HL-60/S4 (cell line): ENCODE results near the gene MCUB.
"Not testable (repeated sequence)": the region's sequence is repeated elsewhere in the genome, so short reads cannot be mapped to it uniquely, and the experiment has no call there.

Source experiments
- in situ Hi-C: fragments of 300-500 bp; cut with MboI; formaldehyde crosslinking; loops from 2 replicates; pipeline ENCODE4 v1.14.3; 2022; ENCODE audit warnings: low sequenced_read_pairs

The MCUB gene

DNA sequence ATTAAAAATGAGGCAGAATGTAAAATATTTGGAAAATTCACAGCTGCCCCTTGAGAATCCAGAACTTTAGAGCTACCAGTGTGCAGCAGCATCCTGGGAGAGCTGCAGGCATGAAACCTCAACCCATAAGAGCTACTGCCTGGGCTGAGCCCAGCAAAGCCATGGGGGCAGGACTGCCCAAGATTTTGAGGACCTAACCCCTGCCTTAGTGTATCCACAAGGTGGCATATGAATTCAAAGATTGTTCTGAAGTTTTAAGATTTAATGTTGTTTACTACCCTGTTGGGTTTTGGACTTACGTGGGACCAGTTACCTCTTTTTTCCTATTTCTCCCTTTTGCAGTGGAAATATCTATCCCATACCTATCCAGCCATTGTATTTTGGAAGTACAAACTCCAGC is 116.8 kb downstream of the MCUB start:
- in situ Hi-C loops: no loop called here

DNA sequence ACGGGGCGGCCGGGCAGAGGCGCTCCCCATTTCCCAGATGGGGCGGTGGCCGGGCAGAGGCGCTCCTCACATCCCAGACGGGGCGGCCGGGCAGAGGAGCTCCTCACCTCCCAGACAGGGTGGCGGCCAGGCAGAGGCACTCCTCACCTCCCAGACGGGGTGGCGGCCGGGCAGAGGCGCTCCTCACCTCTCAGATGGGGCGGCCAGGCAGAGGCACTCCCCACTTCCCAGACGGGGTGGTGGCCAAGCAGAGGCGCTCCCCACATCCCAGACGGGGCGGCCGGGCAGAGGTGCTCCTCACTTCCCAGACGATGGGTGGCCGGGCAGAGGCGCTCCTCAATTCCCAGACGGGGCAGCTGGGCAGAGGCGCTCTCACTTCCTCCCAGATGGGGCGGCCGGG is 118.4 kb downstream of the MCUB start:
- in situ Hi-C loops: not testable (repeated sequence)

DNA sequence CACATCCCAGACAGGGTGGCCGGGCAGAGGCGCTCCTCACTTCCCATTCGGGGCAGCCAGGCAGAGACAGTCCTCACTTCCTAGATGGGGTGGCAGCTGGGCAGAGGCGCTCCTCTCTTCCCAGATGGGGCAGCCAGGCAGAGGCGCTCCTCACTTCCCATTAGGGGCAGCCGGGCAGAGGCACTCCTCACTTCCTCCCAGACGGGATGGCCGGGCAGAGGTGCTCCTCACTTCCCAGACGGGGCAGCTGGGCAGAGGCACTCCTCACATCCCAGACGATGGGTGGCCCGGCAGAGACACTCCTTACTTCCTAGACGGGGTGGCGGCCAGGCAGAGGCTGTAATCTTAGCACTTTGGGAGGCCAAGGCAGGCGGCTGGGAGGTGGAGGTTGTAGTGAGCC is 118.9 kb downstream of the MCUB start:
- in situ Hi-C loops: not testable (repeated sequence)

DNA sequence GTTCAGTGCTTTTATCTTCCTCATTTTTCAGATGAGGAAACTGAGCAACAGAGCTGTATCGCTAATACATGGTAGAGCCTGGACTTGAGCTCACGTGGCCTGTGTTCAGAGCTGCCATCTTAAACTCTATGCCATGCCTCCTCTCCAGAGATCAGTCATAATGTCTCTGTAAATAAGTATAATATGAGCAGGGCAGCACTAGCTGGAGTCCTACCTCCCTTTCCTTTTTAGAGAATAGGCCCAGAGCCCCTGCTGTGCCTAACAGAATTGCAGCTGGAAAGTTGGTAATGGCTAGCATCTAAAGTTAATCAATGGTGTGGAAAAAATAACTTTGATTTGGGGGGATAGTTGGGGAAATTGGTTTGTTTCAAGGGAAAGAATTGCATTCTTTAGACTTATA is 122.8 kb downstream of the MCUB start:
- in situ Hi-C loops: no loop called here

DNA sequence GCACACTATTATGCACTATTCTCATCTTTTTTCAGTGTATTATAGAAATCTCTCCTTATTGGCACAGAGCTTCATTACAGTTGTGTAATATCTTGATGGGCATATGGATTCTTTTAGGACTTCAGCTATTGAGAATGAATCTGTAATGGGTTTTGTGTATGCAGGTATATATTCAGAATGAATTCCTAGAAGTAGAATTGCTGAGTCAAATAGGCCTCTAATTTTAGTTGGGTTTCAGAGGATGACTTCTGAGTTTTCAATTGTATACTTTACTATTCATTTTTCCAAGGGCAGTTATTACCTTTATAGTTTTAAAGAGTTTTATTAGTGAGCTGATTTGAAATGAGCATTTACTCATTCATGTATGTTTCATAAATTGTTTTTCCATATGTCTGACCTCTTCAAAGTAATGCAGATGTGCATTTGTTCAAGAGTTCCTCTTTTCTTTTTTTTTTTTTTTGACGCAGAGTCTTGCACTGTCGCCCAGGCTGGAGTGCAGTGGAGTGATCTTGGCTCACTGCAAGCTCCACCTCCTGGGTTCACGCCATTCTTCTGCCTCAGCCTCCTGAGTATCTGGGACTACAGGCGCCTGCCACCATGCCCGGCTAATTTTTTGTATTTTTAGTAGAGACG is 123.7 kb downstream of the MCUB start:
- in situ Hi-C loops: no loop called here

DNA sequence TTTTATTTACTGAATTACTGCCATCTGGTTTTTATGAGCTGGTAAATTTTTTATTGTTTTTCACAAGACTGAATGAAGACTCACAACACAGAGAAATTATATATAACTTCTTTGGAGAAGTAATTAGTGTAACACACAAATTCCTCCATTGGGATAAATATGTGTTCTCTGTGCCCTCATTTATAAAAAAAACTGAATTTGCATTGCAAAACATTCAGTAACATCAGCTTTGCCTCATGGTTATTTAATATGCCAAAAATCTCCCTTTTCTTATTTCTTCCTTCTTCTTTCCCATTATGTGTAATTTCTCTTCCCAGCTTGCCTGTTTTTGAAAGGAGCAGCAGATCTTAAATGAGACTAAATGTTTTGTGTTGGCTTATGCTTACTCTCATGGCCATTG is 124.7 kb downstream of the MCUB start:
- in situ Hi-C loops: no loop called here

DNA sequence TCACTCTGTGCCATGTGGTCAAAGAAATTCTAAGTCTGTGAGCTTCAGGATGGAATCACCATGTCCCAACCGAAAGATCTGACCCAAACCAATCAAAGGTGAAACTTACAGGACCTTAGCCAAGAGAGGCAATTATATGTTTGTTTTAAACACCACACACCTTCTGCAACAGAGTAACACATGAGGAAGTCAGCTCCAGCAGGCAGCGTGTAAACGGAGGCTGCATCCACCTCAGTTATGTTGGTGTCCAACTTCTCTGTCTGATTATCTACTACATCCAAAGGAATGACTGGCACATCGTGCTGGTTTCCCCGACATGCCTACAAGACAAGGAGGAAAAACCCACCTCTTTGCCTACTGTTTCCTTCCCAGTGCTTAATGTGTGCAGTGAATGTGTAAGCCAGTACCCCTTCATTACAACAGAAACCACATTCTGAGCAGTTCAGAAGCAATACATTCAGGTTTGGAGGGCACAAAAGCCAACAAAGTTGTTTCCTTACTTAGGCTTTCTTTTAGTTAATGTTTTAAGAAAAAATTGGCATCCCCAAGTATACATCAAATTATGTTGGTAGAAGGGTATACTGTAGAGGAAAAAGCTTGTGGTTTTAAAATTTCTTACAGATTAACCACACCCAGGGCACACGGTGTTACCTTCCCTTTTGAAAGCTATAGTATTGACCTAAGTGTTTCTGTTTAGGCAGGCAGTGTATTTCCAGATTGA is 130.8 kb downstream of the MCUB start:
- in situ Hi-C loops: no loop called here

DNA sequence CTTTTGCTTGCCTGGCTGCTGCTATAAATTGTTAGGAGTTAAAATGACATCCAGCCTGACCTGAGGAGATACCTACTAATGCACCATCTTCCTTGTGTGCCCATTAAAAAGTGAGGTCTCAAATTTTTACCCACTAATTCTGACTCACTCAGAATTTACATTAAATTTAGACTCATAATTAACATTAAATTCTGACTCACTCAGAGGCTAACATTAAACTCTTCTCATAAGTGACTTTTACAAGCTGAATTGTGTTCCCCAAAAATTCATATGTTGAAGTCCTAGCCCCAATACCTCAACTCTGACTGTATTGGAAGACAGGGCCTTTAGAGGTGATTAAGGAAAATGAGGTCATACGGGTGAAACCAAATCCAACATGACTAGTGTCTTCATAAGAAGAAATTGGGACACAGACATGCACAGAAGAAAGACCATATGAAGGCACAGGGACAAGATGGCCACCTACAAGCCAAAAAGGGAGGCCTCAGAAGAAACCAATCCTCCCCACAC is 131.4 kb downstream of the MCUB start:
- in situ Hi-C loops: no loop called here

DNA sequence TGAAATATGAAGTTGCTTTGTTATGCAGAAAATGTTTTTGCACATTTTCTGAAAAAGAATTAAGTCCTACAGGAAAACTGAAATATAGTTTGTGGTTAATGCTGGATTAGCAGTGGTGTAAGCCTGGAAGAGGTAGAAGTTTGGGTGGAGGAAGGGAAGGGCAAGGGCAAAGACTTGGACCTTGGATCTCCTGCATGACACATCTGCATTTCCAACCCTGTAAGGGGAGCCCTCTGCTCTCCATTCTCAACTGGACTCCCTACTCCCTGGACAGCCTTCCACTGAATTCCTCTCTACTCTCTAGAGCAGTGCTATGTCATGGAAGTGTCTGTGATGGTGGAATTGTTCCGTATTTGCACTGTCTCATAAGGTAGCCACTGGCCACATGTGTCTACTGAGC is 138.6 kb downstream of the MCUB start:
- in situ Hi-C loops: no loop called here

DNA sequence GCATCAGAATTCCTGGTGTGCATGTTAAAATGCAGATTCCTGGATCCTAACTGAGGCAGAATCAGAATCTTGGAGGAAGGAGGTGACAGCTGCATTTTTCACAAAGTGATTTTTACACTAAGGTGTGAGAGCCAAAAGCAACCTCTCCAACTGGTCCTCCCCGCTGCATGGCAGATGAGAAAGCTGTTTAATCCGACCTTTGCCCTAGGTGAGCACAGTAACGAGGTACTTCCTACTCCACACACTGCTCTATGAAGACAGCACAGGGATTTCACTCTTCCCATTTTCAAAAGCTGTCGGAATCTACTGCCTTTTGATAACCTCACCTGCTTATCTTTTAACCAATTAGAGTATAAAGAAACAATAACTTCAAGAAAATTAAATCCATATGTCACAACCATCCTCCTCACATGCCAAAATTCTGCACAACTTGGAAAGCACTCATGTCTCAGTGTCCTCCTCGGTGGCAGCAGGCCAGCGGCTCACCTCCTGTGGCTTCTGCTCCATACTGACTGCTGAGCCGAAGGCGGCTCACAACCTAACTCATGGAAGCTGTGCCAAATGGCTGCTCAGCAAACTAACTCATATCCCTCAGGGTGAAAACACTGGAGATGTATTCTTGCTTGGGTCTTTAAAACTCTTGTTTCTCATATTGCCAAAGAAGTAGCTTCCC is 139.6 kb downstream of the MCUB start:
- in situ Hi-C loops: no loop called here

DNA sequence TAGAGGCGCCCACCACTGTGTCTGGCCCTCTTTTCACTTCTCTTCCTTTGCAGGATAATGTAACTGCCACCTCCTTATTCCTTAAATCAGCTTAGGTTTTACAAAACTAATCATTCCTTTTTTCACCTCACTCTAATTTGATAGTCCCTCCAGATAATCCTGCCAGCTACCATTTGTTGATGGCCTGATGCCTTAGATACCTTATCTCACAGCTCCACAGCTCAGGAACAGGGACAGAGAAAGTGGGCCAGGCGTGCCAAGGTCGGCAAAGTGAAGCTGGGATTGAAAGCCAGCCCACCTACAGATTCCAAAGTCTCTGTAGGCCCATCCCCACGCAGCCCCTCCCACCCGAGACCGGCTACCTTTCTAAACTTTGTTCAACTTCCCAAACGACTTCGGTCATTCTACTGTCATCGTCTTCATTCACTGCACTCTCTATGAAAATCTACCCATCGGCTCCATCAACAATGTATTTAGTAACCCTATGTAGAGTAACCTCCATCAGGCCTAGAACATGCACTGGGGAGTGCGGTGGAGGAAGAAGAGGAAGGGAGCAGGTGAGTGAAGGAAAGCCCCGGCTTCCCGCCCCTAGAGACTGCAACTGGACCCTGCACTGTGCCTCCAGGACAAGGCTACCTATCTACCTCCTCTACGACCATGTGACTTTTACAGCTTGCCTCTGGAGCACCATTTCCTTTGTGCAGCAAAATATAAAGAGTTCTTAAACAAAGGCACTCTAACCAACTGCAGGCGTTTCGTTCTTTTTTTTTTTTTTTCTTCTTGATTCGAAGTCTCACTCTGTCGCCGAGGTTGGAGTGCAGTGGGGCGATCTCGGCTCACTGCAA is 141.7 kb downstream of the MCUB start:
- in situ Hi-C loops: no loop called here

DNA sequence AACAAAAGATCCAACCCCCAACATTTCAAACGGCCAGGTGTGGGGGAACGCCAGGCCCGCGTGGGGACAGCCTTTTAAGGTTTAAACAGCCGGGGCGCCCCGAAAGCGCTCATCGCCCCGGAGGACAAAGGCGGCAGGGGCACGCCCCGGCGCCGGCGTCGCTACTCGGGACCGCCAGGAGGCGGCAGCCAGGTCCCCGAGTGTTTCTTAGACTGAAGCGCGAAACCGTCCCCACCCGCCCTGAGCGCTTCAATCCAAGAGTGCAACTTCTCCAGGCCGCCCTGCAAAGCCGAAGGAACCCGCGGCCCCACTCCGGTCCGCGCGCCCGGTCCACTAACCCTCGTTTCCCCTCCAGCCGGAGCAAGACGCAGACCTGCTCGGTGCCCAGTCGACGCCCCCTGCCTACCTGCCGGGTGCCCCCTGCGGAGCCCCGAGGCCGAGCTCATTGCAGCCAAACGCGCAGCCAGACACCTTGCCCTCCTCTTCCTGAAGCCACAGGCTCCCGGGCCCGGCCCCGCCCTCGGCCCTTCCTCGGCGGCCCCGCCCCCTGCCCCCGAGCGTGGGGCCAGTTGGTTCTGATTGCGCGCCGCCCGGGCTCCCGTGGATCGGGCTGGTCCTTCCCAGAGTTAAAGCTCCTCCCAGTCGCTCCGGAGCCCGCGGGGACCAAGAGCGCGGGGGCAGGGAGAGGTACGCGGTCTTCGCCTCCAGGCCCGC is 143.1 kb downstream of the MCUB start, which contains the start of gene CASP6:
Gene CASP6 (minus strand): TSS at position 496 of the 714 bp plus-strand sequence. CDS start 50 bp downstream, at position 446.
- in situ Hi-C loops: no loop called here

DNA sequence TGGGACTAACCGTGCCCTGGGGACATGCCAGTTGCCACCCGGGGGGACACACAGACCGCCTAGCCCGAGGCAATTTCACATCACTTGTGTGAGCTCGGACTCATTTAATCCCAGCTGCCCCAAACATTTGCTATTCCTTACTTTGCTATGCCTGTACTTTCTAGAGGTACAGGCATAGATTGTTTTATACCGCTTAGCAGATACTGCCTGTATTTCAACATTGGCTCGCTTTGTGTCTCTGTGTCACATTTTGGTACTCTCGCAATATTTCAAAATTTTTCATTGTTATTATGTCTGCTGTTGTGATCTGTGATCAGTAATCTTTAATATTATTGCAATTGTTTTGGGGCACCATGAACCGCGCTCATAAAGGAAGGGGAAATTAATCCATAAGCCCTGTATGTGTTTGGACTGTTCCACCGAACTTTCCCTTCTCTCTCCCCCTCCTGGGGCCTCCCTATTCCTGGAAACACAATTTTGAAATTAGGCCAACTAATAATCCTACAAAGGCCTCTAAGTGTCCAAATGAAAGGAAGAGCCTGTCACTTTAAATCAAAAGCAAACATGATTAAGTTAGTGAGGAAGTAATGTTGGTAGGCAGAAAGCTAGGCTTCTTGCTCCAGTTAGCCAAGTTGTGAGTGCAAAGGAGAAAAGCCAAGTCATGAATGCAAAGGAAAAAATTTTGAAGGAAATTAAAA is 143.8 kb downstream of the MCUB start:
- in situ Hi-C loops: no loop called here

DNA sequence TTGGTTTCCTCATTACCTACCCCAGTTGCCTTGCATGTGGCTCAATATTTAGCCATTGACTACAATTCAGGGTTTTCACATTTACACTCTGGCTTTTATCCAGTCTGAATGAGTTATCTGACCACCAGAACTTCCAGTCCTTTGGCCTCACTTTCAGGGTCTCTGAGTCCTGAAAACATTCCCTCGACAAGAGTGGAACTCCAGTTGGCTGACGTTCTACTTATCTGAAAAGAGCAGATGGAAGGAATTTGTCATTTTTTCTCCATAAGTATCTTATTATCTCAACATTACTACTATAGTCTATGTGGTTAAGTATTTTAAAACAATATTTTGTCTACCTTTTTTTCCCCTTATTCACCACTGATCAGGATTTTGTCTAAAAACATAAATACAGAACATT is 148.4 kb downstream of the MCUB start:
- in situ Hi-C loops: no loop called here

DNA sequence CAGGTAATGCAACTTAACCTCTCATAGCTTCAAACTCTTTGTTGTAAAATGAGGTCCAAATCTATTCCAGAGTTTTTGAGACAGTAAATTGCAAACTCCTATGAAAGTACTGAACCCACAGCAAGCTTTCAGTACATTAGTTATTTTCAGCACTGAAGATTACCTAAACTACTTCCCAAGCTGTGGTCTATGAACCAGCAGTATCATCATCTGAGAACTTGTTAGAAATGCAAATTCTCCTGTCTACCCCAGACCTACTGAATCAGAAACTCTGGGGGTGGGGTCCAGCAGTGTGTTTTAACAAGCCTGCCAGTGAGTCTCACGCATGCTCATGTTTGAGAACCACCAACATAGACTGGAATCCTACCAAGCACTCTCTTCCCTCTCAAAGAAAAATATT is 148.9 kb downstream of the MCUB start:
- in situ Hi-C loops: no loop called here

DNA sequence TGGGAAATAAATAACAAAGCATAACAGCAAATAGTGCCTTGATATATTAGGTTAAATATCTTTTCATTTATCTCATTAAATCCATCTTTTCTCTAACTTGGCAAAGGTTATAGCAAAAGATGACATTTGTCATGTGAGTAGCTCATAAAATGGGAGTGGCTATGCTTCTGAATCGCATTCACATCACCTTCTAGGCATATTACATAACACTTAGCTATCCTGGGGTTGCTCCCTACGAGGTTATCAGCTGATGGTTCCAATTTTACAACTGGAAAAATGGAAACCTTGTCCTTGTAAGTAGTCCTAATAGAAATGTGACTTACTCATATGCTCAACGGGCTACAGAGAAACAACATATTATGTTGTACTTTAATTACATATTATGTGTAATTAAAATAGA is 153.5 kb downstream of the MCUB start:
- in situ Hi-C loops: no loop called here

DNA sequence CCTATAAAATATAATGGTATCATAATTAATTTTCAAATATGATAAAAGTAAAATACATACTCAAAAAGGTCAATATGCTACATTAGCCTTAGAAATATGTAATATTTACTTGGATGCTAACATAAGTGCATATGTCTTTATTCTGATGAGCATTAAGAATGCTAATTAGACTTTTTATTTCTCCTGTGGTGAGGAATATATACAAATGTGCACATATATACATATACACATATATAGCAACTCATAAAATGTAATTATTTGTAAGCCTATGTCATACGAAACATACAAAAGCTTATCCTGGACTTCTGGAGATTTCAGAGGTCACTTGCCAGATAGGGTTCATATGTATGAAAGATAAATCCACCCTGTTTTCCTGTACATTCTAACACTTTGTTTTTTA is 158.7 kb downstream of the MCUB start:
- in situ Hi-C loops: no loop called here

DNA sequence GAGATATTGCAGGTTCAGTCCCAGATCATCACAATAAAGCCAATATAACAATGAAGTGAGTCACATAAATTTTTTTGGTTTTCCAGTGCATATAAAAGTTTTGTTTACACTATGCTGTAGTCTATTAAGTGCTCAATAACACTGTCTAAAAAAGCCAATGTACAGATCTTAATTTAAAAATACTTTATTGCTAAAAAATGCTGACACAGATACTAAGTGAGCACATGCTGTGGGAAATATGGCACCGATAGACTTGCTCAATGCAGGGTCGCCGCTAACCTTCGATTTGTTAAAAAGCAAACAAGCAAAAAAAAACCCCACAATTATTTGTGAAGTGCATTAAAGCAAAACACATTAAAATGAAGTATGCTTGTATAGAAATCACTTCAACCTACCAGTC is 159.6 kb downstream of the MCUB start:
- in situ Hi-C loops: no loop called here

DNA sequence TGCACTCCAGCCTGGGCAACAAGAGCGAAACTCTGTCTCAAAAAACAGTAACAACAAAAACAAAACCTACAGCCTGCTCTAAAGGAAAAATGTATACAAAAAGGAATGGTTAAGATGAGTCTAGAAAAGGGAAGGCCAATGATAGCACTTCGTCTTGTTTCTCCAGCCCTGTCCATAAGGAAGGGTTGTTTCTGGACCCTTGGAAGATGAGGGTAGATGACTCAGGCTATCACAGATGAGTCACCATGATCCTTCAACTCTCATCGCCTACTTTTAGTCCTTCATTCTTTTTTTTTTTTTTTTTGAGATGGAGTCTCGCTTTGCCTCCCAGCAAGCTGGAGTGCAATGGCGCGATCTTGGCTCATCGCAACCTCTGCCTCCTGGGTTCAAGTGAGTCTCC is 161.0 kb downstream of the MCUB start:
- in situ Hi-C loops: no loop called here

DNA sequence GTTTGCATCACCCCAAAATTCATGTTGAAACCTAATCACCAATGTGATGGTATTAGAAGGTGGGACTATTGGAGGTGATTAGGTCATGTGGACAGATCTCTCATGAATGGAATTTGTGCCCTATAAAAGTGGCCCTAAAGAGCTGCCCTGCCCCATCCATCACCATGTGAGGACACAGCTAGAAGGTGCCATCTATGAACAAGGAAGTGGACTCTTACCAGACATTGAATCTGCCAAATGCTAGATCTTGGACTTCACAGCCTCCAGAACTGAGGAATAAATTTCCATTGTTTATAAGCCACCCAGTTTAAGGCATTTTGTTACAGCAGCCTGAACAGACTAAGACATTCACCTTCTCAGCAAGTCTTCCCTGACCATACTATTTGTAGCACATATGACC is 162.3 kb downstream of the MCUB start:
- in situ Hi-C loops: no loop called here
